HCT116 (cell line): ENCODE measurements around the gene EFR3B. TPM values are rescaled to one million over a fixed set of nuclear protein-coding genes. Genes with fewer than 3 reads are reported as not detected.

Experiments used
- ATAC-seq: fragments of 200-7000 bp; cut with Tn5 transposase; 2 replicates; pipeline ENCODE4 v1.9.1; 2020; ENCODE audit warnings: mild to moderate bottlenecking, moderate library complexity
- BruUV-seq: library from RNA; stranded (reverse); fragments of 400-500 nt; replicated peaks from 2 replicates; lab custom pipeline; 2021; lab: Mats Ljungman, UMichigan
- CTCF ChIA-PET: fragments of 300-600 bp; sonication (Branson Sonifier 250); formaldehyde crosslinking; loops from one replicate; lab custom pipeline; 2021; ENCODE audit warnings: antibody characterized with exemption; lab: Charles Lee
- POLR2A ChIA-PET: fragments of 300-600, 350-600 bp; sonication (Branson Sonifier 250); formaldehyde crosslinking; loops from one replicate; lab custom pipeline; 2021; ENCODE audit warnings: antibody characterized with exemption; lab: Charles Lee
- RAD21 ChIA-PET, 2 experiments: fragments of 300-600 bp; sonication (Branson Sonifier 250); formaldehyde crosslinking; loops; one replicate each; lab custom pipeline; 2023; ENCODE audit warnings: low total read pairs in 2 of 2; ENCODE audit not compliant: uncharacterized antibody in 2 of 2, unreplicated experiment in 2 of 2, low non-redundant PET in 1 of 2; lab: Charles Lee
- DNase-seq: peaks from one replicate; pipeline ENCODE4 v3.0.0-alpha.2; 2010; ENCODE audit warnings: low read depth, low spot score
- H2AFZ ChIP-seq: fragments of 200-600 bp; shearing (Covaris generic), sonication (generic); 2 replicates; pipeline ENCODE4 v1.6.1; 2017; ENCODE audit warnings: low read depth, mixed run types, mixed read lengths, antibody characterized with exemption, low read length; ENCODE audit not compliant: poor library complexity, severe bottlenecking
- H3K27ac ChIP-seq: 2 replicates; pipeline ENCODE4 v1.5.1; 2012; ENCODE audit warnings: low read depth, low read length
- H3K27me3 ChIP-seq: fragments of 200-600 bp; sonication (generic); 2 replicates; pipeline ENCODE4 v1.6.1; 2016; ENCODE audit warnings: mixed run types, low read length, mixed read lengths; ENCODE audit not compliant: insufficient read depth
- H3K36me3 ChIP-seq, 2 experiments: fragments of 200-500 bp in 1 of 2; fragments of 200-600 bp in 1 of 2; sonication (Bioruptor generic) in 1 of 2; sonication (generic) in 1 of 2; 2 replicates each; pipeline versions ENCODE4 v1.5.1 to v1.6.1; 2014 to 2016; ENCODE audit warnings: low read length in 2 of 2, inconsistent platforms in 1 of 2, mixed read lengths in 1 of 2, mixed run types in 1 of 2; ENCODE audit not compliant: insufficient read depth in 2 of 2, control insufficient read depth in 1 of 2
- H3K4me1 ChIP-seq, 2 experiments: fragments of 200-600 bp in 1 of 2; sonication (generic) in 1 of 2; 2 replicates each; pipeline versions ENCODE4 v1.5.1 to v1.6.1; 2012 to 2017; ENCODE audit warnings: low read length in 2 of 2, inconsistent platforms in 1 of 2, mild to moderate bottlenecking in 1 of 2, mixed read lengths in 1 of 2, mixed run types in 1 of 2, moderate library complexity in 1 of 2; ENCODE audit not compliant: insufficient read depth in 2 of 2, control insufficient read depth in 1 of 2
- H3K4me2 ChIP-seq: fragments of 200-600 bp; sonication (generic); 2 replicates; pipeline ENCODE4 v1.6.1; 2017; ENCODE audit warnings: mixed run types, low read length, mixed read lengths
- H3K4me3 ChIP-seq, 2 experiments: fragments of 200-600 bp in 1 of 2; sonication (generic) in 1 of 2; replicated peaks in 1 of 2; 2 replicates each; pipeline ENCODE4 v1.5.1; 2011 to 2016; ENCODE audit warnings: low read length in 2 of 2, control low read depth in 1 of 2, low read depth in 1 of 2, mild to moderate bottlenecking in 1 of 2, mixed read lengths in 1 of 2, mixed run types in 1 of 2
- H3K79me2 ChIP-seq: fragments of 200-600 bp; sonication (generic); 2 replicates; pipeline ENCODE4 v1.6.1; 2017; ENCODE audit warnings: mild to moderate bottlenecking, mixed run types, low read length, moderate library complexity, mixed read lengths; ENCODE audit not compliant: insufficient read depth
- H3K9ac ChIP-seq: fragments of 200-600 bp; sonication (generic); 2 replicates; pipeline ENCODE4 v1.6.1; 2016; ENCODE audit warnings: low read length, mixed read lengths
- H3K9me2 ChIP-seq: fragments of 200-600 bp; sonication (generic), shearing (Covaris generic); 2 replicates; pipeline ENCODE4 v1.6.1; 2017; ENCODE audit warnings: mixed run types, mild to moderate bottlenecking, moderate library complexity; ENCODE audit not compliant: insufficient read depth
- H3K9me3 ChIP-seq, 2 experiments: fragments of 200-500 bp in 1 of 2; fragments of 200-600 bp in 1 of 2; sonication (Bioruptor generic) in 1 of 2; sonication (generic) in 1 of 2; 2 replicates each; pipeline ENCODE4 v1.6.1; 2014 to 2017; ENCODE audit warnings: low read length in 2 of 2, mixed read lengths in 2 of 2, inconsistent platforms in 1 of 2, low read depth in 1 of 2, mild to moderate bottlenecking in 1 of 2, mixed run types in 1 of 2, moderate library complexity in 1 of 2; ENCODE audit not compliant: control insufficient read depth in 1 of 2, insufficient read depth in 1 of 2
- H4K20me1 ChIP-seq: fragments of 200-600 bp; sonication (generic), shearing (Covaris generic); 2 replicates; pipeline ENCODE4 v1.6.1; 2017; ENCODE audit warnings: mixed run types, mild to moderate bottlenecking, moderate library complexity; ENCODE audit not compliant: insufficient read depth
- FOSL1 ChIP-seq: IDR thresholded peaks from 2 replicates; pipeline ENCODE4 v1.6.1; 2012; ENCODE audit warnings: low read depth
- JUND ChIP-seq: IDR thresholded peaks from 2 replicates; pipeline ENCODE4 v1.6.1; 2012
- POLR2A ChIP-seq: IDR thresholded peaks from 2 replicates; pipeline ENCODE4 v1.7.0; 2011; ENCODE audit warnings: borderline replicate concordance; ENCODE audit not compliant: insufficient read depth, insufficient read length; ENCODE audit errors: extremely low read depth
- intact Hi-C: fragments of 100-400 bp; cut with micrococcal nuclease; formaldehyde crosslinking; loops from 2 replicates; pipeline ENCODE4 v1.10.0; 2022
- total RNA-seq: library from RNA; stranded (reverse); gene quantifications from one replicate; pipeline ENCODE4 v1.2.1, GENCODE V29; 2021; ENCODE audit not compliant: unreplicated experiment
- TF ChIP-seq, protein P1 (sequence below): IDR thresholded peaks from 2 replicates; pipeline ENCODE4 v1.6.1; 2011; ENCODE audit warnings: mild to moderate bottlenecking, low read length, moderate library complexity; ENCODE audit not compliant: insufficient replicate concordance; ENCODE audit errors: extremely low read depth
- TF ChIP-seq, protein P2 (sequence below), 3 experiments: fragments of 200-600 bp in 1 of 3; sonication (generic) in 1 of 3; IDR thresholded peaks in 2 of 3; conservative IDR thresholded peaks in 1 of 3; 2 replicates each; pipeline ENCODE4 v1.5.1; 2012 to 2017; ENCODE audit warnings: low read depth in 2 of 3, low read length in 2 of 3, antibody characterized with exemption in 1 of 3, borderline replicate concordance in 1 of 3, control low read depth in 1 of 3, mild to moderate bottlenecking in 1 of 3, mixed read lengths in 1 of 3, mixed run types in 1 of 3, moderate library complexity in 1 of 3; ENCODE audit not compliant: insufficient read depth in 1 of 3

The EFR3B gene
- total RNA-seq, 1 experiment from 2014 or later, result 0.96 TPM

DNA sequence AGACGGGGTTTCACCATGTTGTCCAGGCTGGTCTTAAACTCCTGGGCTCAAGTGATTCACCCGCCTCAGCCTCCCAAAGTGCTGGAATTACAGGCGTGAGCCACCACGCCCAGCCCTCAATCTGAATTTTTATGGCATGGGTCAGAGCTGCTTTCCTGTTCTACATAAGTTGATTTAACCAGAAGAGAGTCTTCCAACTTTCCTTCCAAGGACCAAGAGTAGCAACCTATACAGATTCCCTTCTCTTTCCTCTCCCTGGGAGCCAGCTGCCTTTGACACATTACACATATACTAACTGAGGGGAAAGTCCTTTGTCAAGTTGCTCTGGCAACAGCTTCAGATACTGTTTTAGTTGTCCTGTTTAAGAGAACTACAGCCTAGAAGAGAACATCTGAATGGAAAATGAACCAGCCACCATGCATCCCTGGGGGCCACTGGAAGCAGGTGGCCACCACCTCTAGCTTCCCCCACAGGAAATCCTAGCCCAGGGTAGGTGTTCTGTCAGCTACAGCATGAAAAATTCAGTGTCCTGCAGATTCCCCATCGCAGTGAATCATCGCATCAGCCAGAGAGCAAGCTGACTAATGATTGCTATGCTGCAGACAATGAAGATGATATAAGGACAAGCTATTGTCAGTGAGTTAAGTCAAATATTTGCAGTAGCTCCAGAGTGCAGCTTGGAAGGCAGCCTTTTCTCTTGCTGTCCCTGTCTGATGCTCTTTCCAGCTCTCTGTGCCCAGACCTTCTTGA is 63.6 kb downstream of the EFR3B start:
- no peaks in the 10 kb centered on the region for H3K79me2 ChIP-seq
- no peaks in the 10 kb centered on the region for H3K9me3 ChIP-seq
- H2AFZ ChIP-seq, result peak overlapping the region; percentile 49
- TF ChIP-seq, protein P1, sequence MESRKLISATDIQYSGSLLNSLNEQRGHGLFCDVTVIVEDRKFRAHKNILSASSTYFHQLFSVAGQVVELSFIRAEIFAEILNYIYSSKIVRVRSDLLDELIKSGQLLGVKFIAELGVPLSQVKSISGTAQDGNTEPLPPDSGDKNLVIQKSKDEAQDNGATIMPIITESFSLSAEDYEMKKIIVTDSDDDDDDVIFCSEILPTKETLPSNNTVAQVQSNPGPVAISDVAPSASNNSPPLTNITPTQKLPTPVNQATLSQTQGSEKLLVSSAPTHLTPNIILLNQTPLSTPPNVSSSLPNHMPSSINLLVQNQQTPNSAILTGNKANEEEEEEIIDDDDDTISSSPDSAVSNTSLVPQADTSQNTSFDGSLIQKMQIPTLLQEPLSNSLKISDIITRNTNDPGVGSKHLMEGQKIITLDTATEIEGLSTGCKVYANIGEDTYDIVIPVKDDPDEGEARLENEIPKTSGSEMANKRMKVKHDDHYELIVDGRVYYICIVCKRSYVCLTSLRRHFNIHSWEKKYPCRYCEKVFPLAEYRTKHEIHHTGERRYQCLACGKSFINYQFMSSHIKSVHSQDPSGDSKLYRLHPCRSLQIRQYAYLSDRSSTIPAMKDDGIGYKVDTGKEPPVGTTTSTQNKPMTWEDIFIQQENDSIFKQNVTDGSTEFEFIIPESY, result no peak
- TF ChIP-seq, protein P2, sequence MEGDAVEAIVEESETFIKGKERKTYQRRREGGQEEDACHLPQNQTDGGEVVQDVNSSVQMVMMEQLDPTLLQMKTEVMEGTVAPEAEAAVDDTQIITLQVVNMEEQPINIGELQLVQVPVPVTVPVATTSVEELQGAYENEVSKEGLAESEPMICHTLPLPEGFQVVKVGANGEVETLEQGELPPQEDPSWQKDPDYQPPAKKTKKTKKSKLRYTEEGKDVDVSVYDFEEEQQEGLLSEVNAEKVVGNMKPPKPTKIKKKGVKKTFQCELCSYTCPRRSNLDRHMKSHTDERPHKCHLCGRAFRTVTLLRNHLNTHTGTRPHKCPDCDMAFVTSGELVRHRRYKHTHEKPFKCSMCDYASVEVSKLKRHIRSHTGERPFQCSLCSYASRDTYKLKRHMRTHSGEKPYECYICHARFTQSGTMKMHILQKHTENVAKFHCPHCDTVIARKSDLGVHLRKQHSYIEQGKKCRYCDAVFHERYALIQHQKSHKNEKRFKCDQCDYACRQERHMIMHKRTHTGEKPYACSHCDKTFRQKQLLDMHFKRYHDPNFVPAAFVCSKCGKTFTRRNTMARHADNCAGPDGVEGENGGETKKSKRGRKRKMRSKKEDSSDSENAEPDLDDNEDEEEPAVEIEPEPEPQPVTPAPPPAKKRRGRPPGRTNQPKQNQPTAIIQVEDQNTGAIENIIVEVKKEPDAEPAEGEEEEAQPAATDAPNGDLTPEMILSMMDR (IDR thresholded peaks at IDR 0.05 in 2 of 3, conservative IDR thresholded peaks at IDR 0.05 in 1 of 3; ENCODE audit: borderline replicate concordance in 1 of 3, insufficient read depth in 1 of 3, low read depth in 2 of 3, low read length in 2 of 3), result no peak
- TF ChIP-seq JUND (peak; percentile 15), POLR2A (no peak), FOSL1 (peak; percentile 31; the same call in 1 of the 2 replicates)
- CTCF ChIA-PET, result interaction anchor here (0.9 kb wide), 1 partner anchor 24 kb away, joined by 3 read pairs; no protein-coding TSS in a partner anchor
- ATAC-seq (peak; percentile 77), DNase-seq (no peak)
- no peaks in the 10 kb centered on the region for H3K9me2 ChIP-seq
- peaks cover 3 to 30% of the 10 kb centered on the region in 2 experiments for H3K4me1 ChIP-seq
- no peaks in the 10 kb centered on the region for H3K36me3 ChIP-seq
- no TSS peak for BruUV-seq
- H4K20me1 ChIP-seq, result no peaks in the 10 kb centered on the region
- RAD21 ChIA-PET, result no interaction called here
- no peak overlapping the region for H3K27ac ChIP-seq
- peak overlapping the region in 1 of 2 experiments; percentile 42; a peak in 2 of 4 replicates for H3K4me3 ChIP-seq
- POLR2A ChIA-PET, result no interaction called here
- peak overlapping the region; percentile 38 for H3K9ac ChIP-seq
- intact Hi-C loops, result loop anchor here (5.0 kb wide), 1 partner anchor 63 kb away; the partner anchor contains the start of gene EFR3B
- peak overlapping the region; percentile 74 for H3K4me2 ChIP-seq
- no peaks in the 10 kb centered on the region for H3K27me3 ChIP-seq
